ENCODE measurements around the gene NDUFB1. TPM values are rescaled to one million over a fixed set of nuclear protein-coding genes. Genes with fewer than 3 reads are reported as not detected.

Gene NDUFB1
- total RNA-seq: 100 to 1,000 TPM; 262 to 685 (median 291) TPM

DNA sequence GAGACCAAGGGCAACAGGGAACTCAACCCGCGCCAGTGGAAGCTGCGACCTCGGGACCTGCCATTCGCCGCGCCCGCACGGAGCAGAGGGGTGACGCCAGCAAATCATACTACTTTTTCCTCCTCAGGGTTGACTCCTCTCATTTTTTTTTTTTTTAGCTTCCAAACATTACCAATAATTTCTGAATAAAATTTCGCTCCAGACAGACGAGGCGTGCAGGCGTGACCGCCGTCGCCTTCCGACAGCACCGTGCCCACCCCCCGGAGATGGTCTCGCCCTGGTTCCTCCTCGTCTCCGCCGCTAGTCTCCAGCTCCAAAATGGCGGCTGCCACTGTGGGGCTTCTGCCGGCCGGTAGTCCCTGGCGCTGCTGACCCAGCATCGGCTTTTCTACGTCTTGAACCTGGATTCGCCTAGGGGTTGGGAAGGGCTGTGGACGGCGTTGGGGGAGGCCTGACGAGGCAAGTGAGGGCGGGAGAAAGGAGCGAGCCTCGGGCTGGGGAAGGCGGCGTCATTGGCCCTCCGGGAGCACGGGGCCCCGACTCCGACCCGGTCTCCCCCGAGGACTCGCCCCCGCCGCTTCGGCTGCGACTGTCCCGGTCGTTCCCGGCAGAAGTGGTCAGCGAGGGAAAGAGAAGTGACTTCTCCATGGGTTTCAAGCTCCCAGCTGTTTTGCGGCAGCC is at the start of gene NDUFB1, which contains the start of gene CPSF2:
Gene NDUFB1 (minus strand): TSS at position 37 of the 681 bp plus-strand sequence. CDS start 4,069 bp downstream, outside the sequence.
Gene CPSF2 (plus strand): TSS at position 300 of the 681 bp plus-strand sequence. CDS start 9,016 bp downstream, outside the sequence.
- peak in 1 of 4 donors; percentile 69 for TF ChIP-seq POLR2A (IDR thresholded peaks at IDR 0.05)
- TF ChIP-seq, protein P1, sequence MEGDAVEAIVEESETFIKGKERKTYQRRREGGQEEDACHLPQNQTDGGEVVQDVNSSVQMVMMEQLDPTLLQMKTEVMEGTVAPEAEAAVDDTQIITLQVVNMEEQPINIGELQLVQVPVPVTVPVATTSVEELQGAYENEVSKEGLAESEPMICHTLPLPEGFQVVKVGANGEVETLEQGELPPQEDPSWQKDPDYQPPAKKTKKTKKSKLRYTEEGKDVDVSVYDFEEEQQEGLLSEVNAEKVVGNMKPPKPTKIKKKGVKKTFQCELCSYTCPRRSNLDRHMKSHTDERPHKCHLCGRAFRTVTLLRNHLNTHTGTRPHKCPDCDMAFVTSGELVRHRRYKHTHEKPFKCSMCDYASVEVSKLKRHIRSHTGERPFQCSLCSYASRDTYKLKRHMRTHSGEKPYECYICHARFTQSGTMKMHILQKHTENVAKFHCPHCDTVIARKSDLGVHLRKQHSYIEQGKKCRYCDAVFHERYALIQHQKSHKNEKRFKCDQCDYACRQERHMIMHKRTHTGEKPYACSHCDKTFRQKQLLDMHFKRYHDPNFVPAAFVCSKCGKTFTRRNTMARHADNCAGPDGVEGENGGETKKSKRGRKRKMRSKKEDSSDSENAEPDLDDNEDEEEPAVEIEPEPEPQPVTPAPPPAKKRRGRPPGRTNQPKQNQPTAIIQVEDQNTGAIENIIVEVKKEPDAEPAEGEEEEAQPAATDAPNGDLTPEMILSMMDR (IDR thresholded peaks at IDR 0.05): peak in 3 of 6 experiments; percentile 13 to 22 (median 15)
- peak; percentile 43 for DNase-seq
- Histone ChIP-seq H3K4me3 (peak within 1 kb of the TSS; percentile 83 to 99 (median 90)), H3K27me3 (no peaks in the 10 kb centered on the region), H3K4me1 (peaks cover 14 to 59% (median 17%) of the 10 kb centered on the region in 3 donors), H3K36me3 (peaks cover 0 to 41% (median 0%) of the 10 kb centered on the region in 3 donors), H3K27ac (peak within 1 kb of the TSS; percentile 90 to 98 (median 95)), H3K9me3 (no peaks in the 10 kb centered on the region)
- intact Hi-C loops (cut with DNase I): no loop called here
- 1% methylated on average over 23 to 32 of the region's 55 CpGs for WGBS, 2 donors

DNA sequence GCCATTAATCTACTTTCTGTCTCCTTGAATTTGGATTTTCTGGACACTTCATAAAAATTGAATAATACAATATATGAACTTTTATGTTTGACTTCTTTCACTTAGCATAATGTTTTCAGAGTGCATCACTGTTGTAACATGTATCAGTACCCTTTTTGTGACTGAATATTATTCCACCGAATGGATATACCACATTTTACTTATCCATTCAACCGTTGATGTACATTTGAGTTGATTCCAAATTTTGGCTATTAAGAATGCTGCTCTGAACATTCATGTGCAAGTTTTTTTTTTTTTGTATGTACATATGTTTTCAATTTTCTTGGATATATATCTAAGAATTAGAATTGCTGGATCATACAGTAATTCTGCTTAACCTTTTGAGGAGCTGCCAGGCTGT is 43.5 kb upstream of the NDUFB1 start:
- intact Hi-C loops (cut with DNase I): no loop called here
- TF ChIP-seq POLR2A (IDR thresholded peaks at IDR 0.05): no peak
- TF ChIP-seq, protein P1 (IDR thresholded peaks at IDR 0.05): no peak
- no peaks in the 10 kb centered on the region for H3K27me3 ChIP-seq
- peaks cover 7 to 86% (median 14%) of the 10 kb centered on the region in 3 donors for H3K36me3 ChIP-seq
- H3K4me3 ChIP-seq: no peak overlapping the region
- H3K4me1 ChIP-seq: no peaks in the 10 kb centered on the region
- peaks cover 0 to 4% (median 0%) of the 10 kb centered on the region in 3 donors for H3K9me3 ChIP-seq
- no peak for DNase-seq
- H3K27ac ChIP-seq: no peak overlapping the region
- 93 to 94% methylated on average over 2 of the region's 2 CpGs for WGBS, 2 donors

DNA sequence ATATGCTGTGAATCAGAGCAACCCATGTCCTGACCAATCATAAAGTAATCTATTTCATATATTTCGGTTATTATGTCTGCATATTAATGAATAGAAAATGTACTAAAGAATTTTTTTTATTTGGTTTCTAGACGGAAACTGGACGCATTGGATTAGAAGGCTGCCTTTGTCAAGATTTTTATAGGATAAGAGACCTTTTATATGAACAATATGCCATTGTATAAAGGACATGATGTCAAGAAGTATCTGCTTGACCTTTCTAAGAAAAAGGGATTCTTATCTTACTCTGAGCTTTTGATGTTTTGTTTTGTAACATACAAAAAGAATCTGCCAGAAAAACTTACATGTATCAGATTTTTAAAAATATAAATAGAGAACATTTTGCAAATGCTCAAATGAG is 40.0 kb upstream of the NDUFB1 start:
- TF ChIP-seq, protein P1 (IDR thresholded peaks at IDR 0.05): no peak
- TF ChIP-seq POLR2A (IDR thresholded peaks at IDR 0.05): no peak
- H3K36me3 ChIP-seq: peaks cover 12 to 100% (median 29%) of the 10 kb centered on the region in 3 donors
- WGBS, 2 donors: 80 to 90% methylated on average over 3 of the region's 3 CpGs

DNA sequence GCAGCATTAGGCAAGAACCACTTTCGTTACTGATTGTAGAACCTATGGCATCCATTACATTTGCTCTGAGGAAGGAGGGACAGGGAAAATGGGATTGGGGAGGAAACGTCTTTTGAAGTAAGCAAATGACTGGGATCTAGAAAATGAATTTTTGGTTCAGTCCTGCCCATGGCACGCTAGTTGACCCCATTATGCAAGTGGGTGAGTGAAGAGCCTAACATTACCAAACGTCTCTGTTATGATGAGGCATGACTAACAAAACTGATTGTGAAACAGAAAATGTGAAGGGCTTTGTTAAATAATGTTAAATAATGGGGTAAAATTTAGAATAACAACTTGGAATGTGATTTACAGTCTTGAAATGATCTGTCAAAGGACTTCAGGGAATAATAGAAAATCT is 39.1 kb upstream of the NDUFB1 start:
- H3K27ac ChIP-seq: peak overlapping the region in 2 of 4 donors; percentile 7 to 29

More for the DNA sequence above, 40.0 kb upstream of the NDUFB1 start:
- Histone ChIP-seq H3K27ac (no peak overlapping the region), H3K4me1 (no peaks in the 10 kb centered on the region), H3K27me3 (no peaks in the 10 kb centered on the region), H3K9me3 (peaks cover 0 to 4% (median 0%) of the 10 kb centered on the region in 3 donors), H3K4me3 (no peak overlapping the region)
- DNase-seq: no peak
- intact Hi-C loops (cut with DNase I): no loop called here

More for the DNA sequence above, 39.1 kb upstream of the NDUFB1 start:
- 39 to 44% methylated on average over 4 of the region's 4 CpGs for WGBS, 2 donors
- H3K27me3 ChIP-seq: no peaks in the 10 kb centered on the region
- no peaks in the 10 kb centered on the region for H3K4me1 ChIP-seq
- H3K36me3 ChIP-seq: peaks cover 12 to 100% (median 31%) of the 10 kb centered on the region in 3 donors
- no peak for TF ChIP-seq POLR2A (IDR thresholded peaks at IDR 0.05)
- TF ChIP-seq, protein P1 (IDR thresholded peaks at IDR 0.05): no peak
- no peak overlapping the region for H3K4me3 ChIP-seq
- DNase-seq: no peak
- intact Hi-C loops (cut with DNase I): no loop called here
- peaks cover 0 to 4% (median 0%) of the 10 kb centered on the region in 3 donors for H3K9me3 ChIP-seq

Data from esophagus squamous epithelium (tissue), 5 donors.